ENCODE results near the gene NPAS3.

Gene NPAS3

GRCh38 chr14:33728010-33728498, 789.4 kb downstream of the NPAS3 start:
- TF ChIP-seq TAF1 (IDR thresholded peaks at IDR 0.05; ENCODE audit: borderline replicate concordance, insufficient read depth, low read length), result no peak
- TF ChIP-seq FOXP2 (optimal IDR thresholded peaks at IDR 0.05; ENCODE audit: borderline replicate concordance, extremely low read depth, extremely low read length, insufficient read depth), result no peak
- TF ChIP-seq SIN3A (IDR thresholded peaks at IDR 0.05; ENCODE audit: borderline replicate concordance, insufficient read depth, low read length), result no peak
- TF ChIP-seq POLR2AphosphoS5 (IDR thresholded peaks at IDR 0.05; ENCODE audit: low read depth, low read length), result no peak
- no peak for TF ChIP-seq REST (IDR thresholded peaks at IDR 0.05; ENCODE audit: insufficient read depth in 1 of 2, low read depth in 2 of 2, low read length in 2 of 2)

- TF ChIP-seq FOXP2 (optimal IDR thresholded peaks at IDR 0.05; ENCODE audit: borderline replicate concordance, extremely low read depth, extremely low read length, insufficient read depth) (no peak), SIN3A (IDR thresholded peaks at IDR 0.05; ENCODE audit: borderline replicate concordance, insufficient read depth, low read length) (no peak), REST (IDR thresholded peaks at IDR 0.05; ENCODE audit: insufficient read depth in 1 of 2, low read depth in 2 of 2, low read length in 2 of 2) (no peak), POLR2AphosphoS5 (IDR thresholded peaks at IDR 0.05; ENCODE audit: low read depth, low read length) (no peak)
Measured at GRCh38 chr14:33730156-33730555, 791.5 kb downstream of the NPAS3 start.

GRCh38 chr14:33732175-33732574, 793.5 kb downstream of the NPAS3 start:
- TF ChIP-seq POLR2AphosphoS5 (IDR thresholded peaks at IDR 0.05; ENCODE audit: low read depth, low read length), result no peak
- TF ChIP-seq FOXP2 (optimal IDR thresholded peaks at IDR 0.05; ENCODE audit: borderline replicate concordance, extremely low read depth, extremely low read length, insufficient read depth), result no peak
- TF ChIP-seq TAF1 (IDR thresholded peaks at IDR 0.05; ENCODE audit: borderline replicate concordance, insufficient read depth, low read length), result no peak
- TF ChIP-seq REST (IDR thresholded peaks at IDR 0.05; ENCODE audit: insufficient read depth in 1 of 2, low read depth in 2 of 2, low read length in 2 of 2), result no peak
- no peak for TF ChIP-seq SIN3A (IDR thresholded peaks at IDR 0.05; ENCODE audit: borderline replicate concordance, insufficient read depth, low read length)

GRCh38 chr14:33733310-33733709, 794.6 kb downstream of the NPAS3 start:
- TF ChIP-seq SIN3A (IDR thresholded peaks at IDR 0.05; ENCODE audit: borderline replicate concordance, insufficient read depth, low read length), result no peak
- TF ChIP-seq TAF1 (IDR thresholded peaks at IDR 0.05; ENCODE audit: borderline replicate concordance, insufficient read depth, low read length), result no peak
- no peak for TF ChIP-seq FOXP2 (optimal IDR thresholded peaks at IDR 0.05; ENCODE audit: borderline replicate concordance, extremely low read depth, extremely low read length, insufficient read depth)
- no peak for TF ChIP-seq POLR2AphosphoS5 (IDR thresholded peaks at IDR 0.05; ENCODE audit: low read depth, low read length)
- TF ChIP-seq REST (IDR thresholded peaks at IDR 0.05; ENCODE audit: insufficient read depth in 1 of 2, low read depth in 2 of 2, low read length in 2 of 2), result no peak

- TF ChIP-seq REST (IDR thresholded peaks at IDR 0.05; ENCODE audit: insufficient read depth in 1 of 2, low read depth in 2 of 2, low read length in 2 of 2) (no peak), FOXP2 (optimal IDR thresholded peaks at IDR 0.05; ENCODE audit: borderline replicate concordance, extremely low read depth, extremely low read length, insufficient read depth) (no peak), SIN3A (IDR thresholded peaks at IDR 0.05; ENCODE audit: borderline replicate concordance, insufficient read depth, low read length) (no peak), POLR2AphosphoS5 (IDR thresholded peaks at IDR 0.05; ENCODE audit: low read depth, low read length) (no peak), TAF1 (IDR thresholded peaks at IDR 0.05; ENCODE audit: borderline replicate concordance, insufficient read depth, low read length) (no peak)
Measured at GRCh38 chr14:33733721-33734120, 795.0 kb downstream of the NPAS3 start.

Data from PFSK-1 (cell line).